Left lung (tissue), 10 donors: Measurements from ENCODE around the gene LLGL2. TPM values are rescaled to one million over a fixed set of nuclear protein-coding genes. Genes with fewer than 3 reads are reported as not detected.
A peak's percentile ranks its signal among the peaks of the same experiment; 100 is the strongest.

Experiments
- ATAC-seq: fragments of 200-7000 bp; cut with Tn5 transposase; one replicate; pipeline ENCODE4 v1.9.1; 2020; ENCODE audit warnings: moderate library complexity
- DNase-seq, 4 donors: peaks; one replicate each; pipeline ENCODE4 v3.0.0-alpha.2; 2013 to 2020
- H3K27ac ChIP-seq, 2 donors: fragments of 200-600 bp; sonication (generic) in 1 of 2; one replicate each; pipeline versions ENCODE4 v1.5.0 to v1.8.0; 2020 to 2021
- H3K27me3 ChIP-seq, 2 donors: fragments of 200-600 bp; sonication (generic) in 1 of 2; one replicate each; pipeline versions ENCODE4 v1.5.0 to v1.8.0; 2020 to 2021
- H3K36me3 ChIP-seq, 2 donors: fragments of 200-600 bp; sonication (generic) in 1 of 2; one replicate each; pipeline versions ENCODE4 v1.5.0 to v1.8.0; 2020 to 2021
- H3K4me1 ChIP-seq, 2 donors: fragments of 200-600 bp; one replicate each; pipeline ENCODE4 v1.8.0; 2021
- H3K4me3 ChIP-seq, 2 donors: fragments of 200-600 bp; sonication (generic) in 1 of 2; one replicate each; pipeline versions ENCODE4 v1.5.0 to v1.8.0; 2020 to 2021; ENCODE audit warnings: mild to moderate bottlenecking in 1 of 2
- H3K9me3 ChIP-seq, 2 donors: fragments of 200-600 bp; sonication (generic) in 1 of 2; one replicate each; pipeline versions ENCODE4 v1.5.0 to v1.8.0; 2020 to 2021
- CTCF ChIP-seq, 2 donors: fragments of 200-600 bp; sonication (generic) in 1 of 2; IDR thresholded peaks; one replicate each; pipeline versions ENCODE4 v1.5.0 to v1.8.0; 2021; ENCODE audit warnings: antibody characterized with exemption in 2 of 2
- intact Hi-C, 2 donors: fragments of 100-400 bp; cut with DNase I; formaldehyde crosslinking; loops; one replicate each; pipeline versions ENCODE4 v1.11.2 to v1.14.2; 2022
- polyA plus RNA-seq, 6 donors: library from polyadenylated mRNA; unstranded; fragments of 120-200 nt; gene quantifications; one replicate each; pipeline ENCODE4 v1.2.1, GENCODE V29; 2013; ENCODE audit not compliant: insufficient read length in 6 of 6
- total RNA-seq, 2 donors: library from RNA; stranded (reverse); fragmentation: NEBNext Ultra II Directional; extraction: Animal tissue kit (Norgen Biotek cat#: 25700); gene quantifications; one replicate each; pipeline ENCODE4 v1.2.1, GENCODE V29; 2021
- donor health status: DM: no; HTN: yes; CAD: no.
- donor health status: DM: no; HTN: no; CAD: no.

The LLGL2 gene
- total and polyA plus RNA-seq, 8 donors, result 38.0 to 173 (median 53.1) TPM

- no peaks in the 10 kb centered on the region for H3K27me3 ChIP-seq
- DNase-seq, result peak in 2 of 4 donors; percentile 42 to 88
- peak; percentile 49 to 69 for TF ChIP-seq CTCF (IDR thresholded peaks at IDR 0.05)
- intact Hi-C loops, result no loop called here
- no peak overlapping the region for H3K4me3 ChIP-seq
- ATAC-seq, result peak; percentile 82
- H3K36me3 ChIP-seq, result no peaks in the 10 kb centered on the region
- no peaks in the 10 kb centered on the region for H3K4me1 ChIP-seq
- H3K9me3 ChIP-seq, result no peaks in the 10 kb centered on the region
- H3K27ac ChIP-seq, result no peak overlapping the region
Observed at GRCh38 chr17:75601057-75601987, 75.8 kb downstream of the LLGL2 start.

DNA sequence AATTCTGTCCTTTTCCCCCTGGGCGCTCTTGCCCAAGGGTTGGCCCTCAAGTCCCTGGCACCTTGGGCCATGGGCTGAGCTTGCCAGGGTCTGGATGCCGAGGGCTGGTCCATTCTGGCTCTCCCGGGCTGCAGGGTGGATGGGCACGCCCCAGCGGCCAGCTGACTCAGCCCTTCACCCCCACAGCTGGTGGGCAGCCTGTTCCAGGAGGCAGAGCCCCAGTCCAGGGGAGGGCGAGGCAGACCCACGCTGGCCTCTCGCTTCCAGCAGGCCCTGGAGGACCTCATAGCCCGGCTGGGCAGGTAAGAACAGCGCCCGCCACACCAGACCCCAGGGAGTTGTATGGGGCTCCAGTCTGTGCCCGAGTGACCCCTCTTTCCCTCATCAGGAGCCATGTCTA is 77.1 kb downstream of the LLGL2 start:
- Histone ChIP-seq H3K36me3 (no peaks in the 10 kb centered on the region), H3K4me1 (no peaks in the 10 kb centered on the region), H3K27me3 (no peaks in the 10 kb centered on the region), H3K27ac (no peak overlapping the region), H3K4me3 (no peak overlapping the region), H3K9me3 (no peaks in the 10 kb centered on the region)
- no peak for TF ChIP-seq CTCF (IDR thresholded peaks at IDR 0.05)
- ATAC-seq (no peak), DNase-seq (peak in 1 of 4 donors; percentile 68)
- intact Hi-C loops, result no loop called here

DNA sequence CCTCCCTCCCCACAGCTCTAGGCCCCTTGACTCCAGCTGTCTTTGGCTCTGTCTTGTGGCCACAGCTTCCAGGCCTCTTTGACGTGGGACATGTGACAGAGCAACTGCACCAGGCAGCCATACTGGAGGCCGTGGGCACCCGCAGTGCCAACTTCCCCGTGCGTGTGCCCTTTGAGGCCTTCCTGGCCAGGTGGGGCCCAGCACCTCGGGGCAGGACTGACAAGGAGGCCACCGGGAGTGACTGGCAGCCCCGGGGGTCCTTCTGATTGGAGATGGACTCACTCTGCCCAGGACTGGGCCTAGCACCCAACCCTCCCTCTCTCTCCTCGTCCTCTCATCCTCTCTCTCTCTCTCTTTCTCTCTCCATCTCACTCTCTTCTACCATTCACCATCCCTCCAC is 77.6 kb downstream of the LLGL2 start:
- Histone ChIP-seq H3K4me1 (no peaks in the 10 kb centered on the region), H3K9me3 (no peaks in the 10 kb centered on the region), H3K36me3 (no peaks in the 10 kb centered on the region), H3K27me3 (no peaks in the 10 kb centered on the region), H3K4me3 (no peak overlapping the region), H3K27ac (no peak overlapping the region)
- DNase-seq, result no peak
- TF ChIP-seq CTCF (IDR thresholded peaks at IDR 0.05), result no peak
- intact Hi-C loops, result no loop called here
- no peak for ATAC-seq

DNA sequence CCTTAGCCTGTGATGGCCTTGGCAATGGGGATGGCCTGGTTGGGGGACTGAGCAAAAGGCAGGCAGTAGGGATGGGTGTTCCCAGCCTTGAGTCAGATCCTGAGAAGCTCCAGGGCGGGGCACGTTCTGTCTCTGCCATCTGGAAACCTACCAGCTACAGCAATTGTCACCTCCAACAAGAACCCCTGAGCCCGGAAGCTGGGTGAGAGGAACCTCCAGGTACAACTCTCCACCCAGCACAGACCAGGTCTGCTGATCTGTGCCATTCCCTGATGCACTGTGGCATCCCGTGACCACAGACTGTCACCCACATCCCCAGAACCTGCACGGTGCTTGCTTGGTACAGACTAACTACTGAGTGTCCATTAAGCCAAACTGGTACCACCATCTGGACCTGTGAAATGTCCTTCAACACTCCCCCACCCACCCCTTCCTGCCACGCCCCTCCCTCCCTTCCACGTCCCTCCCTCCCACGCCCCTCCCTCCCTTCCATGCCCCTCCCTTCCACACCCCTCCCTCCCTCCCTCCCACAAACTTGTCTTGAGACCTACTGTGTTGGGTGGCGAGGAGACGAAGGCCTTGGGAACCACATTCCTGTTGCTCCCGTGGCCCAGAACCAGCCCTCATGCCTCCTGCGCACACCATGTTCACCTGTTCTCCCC is 78.7 kb downstream of the LLGL2 start:
- Histone ChIP-seq H3K4me1 (no peaks in the 10 kb centered on the region), H3K36me3 (no peaks in the 10 kb centered on the region), H3K4me3 (no peak overlapping the region), H3K27me3 (no peaks in the 10 kb centered on the region), H3K27ac (no peak overlapping the region), H3K9me3 (no peaks in the 10 kb centered on the region)
- DNase-seq (no peak), ATAC-seq (no peak)
- TF ChIP-seq CTCF (IDR thresholded peaks at IDR 0.05), result no peak
- intact Hi-C loops, result no loop called here

DNA sequence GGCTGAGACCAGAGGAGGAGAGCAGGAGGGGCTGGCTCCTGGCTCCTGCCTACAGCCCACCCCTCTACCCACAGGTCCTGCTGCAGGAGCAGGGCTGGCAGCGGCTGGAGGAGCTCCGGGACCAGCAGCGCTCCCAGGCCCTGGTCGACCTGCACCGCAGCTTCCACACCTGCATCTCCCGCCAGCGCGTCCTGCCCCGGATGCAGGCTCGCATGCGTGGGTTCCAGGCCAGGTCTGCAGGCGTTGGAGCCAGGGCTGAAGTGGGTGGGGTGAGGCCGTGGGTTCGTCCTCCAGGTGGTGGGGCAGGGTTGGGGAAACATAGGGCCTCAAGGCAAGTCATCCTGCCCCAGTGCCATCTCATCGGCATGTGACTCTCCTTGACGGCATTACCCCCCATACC is 80.3 kb downstream of the LLGL2 start:
- DNase-seq, result peak in 1 of 4 donors; percentile 59
- no peak overlapping the region for H3K4me3 ChIP-seq
- no peaks in the 10 kb centered on the region for H3K4me1 ChIP-seq
- no peak for ATAC-seq
- H3K27me3 ChIP-seq, result no peaks in the 10 kb centered on the region
- intact Hi-C loops, result no loop called here
- H3K36me3 ChIP-seq, result peaks cover 0 to 9% of the 10 kb centered on the region in 2 donors
- H3K27ac ChIP-seq, result no peak overlapping the region
- H3K9me3 ChIP-seq, result no peaks in the 10 kb centered on the region
- TF ChIP-seq CTCF (IDR thresholded peaks at IDR 0.05), result no peak
